Measurements from ENCODE around the gene IKZF2.

- TF ChIP-seq CTCF (IDR thresholded peaks at IDR 0.05) (no peak), POLR2A (IDR thresholded peaks at IDR 0.05) (no peak)
These were observed 47.1 kb downstream of the IKZF2 start for GRCh38 chr2:213104092-213104902.
